Measurements from ENCODE around the gene POLR1F.
"Not testable (repeated sequence)": the region's sequence is repeated elsewhere in the genome, so short reads cannot be mapped to it uniquely, and the experiment has no call there.

POLR1F gene

GRCh38 chr7:19708397-19709248 is at the start of gene POLR1F:
Gene POLR1F, minus strand, starts transcription at chr7:19709037. Its CDS starts 21 bp downstream, at chr7:19709016.
- peak; percentile 87 for DNase-seq (ENCODE audit: low read depth)

DNA sequence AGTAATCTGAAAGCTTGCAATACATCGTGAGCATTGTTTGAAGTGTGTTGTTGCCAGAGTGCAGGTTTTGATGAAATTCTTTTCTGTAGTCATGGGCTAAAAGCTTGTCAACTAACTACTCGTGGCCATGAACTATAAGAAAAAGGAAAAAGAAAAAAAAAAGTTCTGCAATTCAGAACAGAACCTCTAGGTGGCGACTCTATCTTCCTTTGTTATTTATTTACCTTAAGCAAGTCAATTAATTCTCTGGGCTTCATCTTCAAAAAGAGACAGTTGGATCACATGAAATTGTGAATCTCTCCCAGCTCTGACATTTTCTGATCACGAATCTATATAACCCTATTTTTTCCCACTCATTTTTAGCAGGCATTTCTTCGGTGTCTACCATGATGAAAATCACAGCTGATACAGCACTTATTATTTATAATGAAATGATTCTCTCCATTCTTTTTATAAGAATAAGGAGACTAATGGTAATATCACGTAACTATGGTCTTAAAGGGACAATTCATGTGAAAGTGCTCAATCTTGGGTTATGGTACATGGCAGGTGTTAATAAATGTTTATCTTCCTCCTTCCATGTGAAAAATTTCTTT is 45.8 kb upstream of the POLR1F start:
- DNase-seq (ENCODE audit: low read depth) = no peak

- no peak for DNase-seq (ENCODE audit: low read depth)
Observed at GRCh38 chr7:19752020-19752419, 43.2 kb upstream of the POLR1F start.

GRCh38 chr7:19749658-19750057 is 40.8 kb upstream of the POLR1F start:
- DNase-seq (ENCODE audit: low read depth) = no peak

GRCh38 chr7:19747740-19748339 is 39.0 kb upstream of the POLR1F start:
- DNase-seq (ENCODE audit: low read depth) = no peak

- DNase-seq (ENCODE audit: low read depth) = no peak
Observed at GRCh38 chr7:19744075-19744474, 35.2 kb upstream of the POLR1F start.

DNA sequence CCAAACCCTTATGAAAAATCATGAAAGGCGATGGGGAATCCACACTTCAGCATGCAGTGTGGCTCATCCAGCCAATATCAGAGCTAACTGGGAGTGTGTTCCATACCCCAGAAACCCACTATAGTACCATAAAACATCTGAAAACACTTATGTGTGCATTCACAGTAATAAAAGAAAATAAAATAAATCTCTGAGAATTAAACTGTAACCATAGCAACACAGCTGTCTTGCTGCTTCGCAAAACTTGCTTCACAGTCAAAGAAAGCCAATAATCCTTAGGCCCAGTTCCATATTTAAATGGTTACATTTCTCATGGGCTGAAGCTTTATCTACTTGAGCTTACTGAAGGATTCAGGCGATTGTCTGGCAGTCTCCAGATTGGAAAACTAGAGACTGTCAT is 19.9 kb upstream of the POLR1F start:
- no peak for DNase-seq (ENCODE audit: low read depth)

GRCh38 chr7:19725770-19726169 is 16.9 kb upstream of the POLR1F start:
- DNase-seq (ENCODE audit: low read depth) = no peak

GRCh38 chr7:19715499-19715898 is 6.7 kb upstream of the POLR1F start:
- no peak for DNase-seq (ENCODE audit: low read depth)

DNA sequence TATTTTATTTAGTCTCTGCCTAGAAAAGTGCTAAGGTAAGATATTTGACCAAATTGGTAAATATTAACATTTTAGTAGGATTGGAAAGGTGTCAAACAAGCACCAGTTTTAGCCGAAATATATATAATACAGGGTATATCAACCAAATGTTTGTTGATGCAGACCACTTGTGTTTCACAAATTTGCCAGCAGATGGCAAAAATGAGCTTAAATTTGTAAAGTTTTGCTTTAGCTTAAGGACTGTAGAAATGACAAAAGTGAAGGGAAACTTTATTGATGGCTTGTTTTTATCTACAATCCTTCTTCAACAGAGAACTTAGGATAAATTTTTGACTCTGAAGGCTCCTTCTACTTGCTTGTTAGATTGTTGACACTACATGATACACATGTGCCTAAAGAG is 4.8 kb upstream of the POLR1F start:
- DNase-seq (ENCODE audit: low read depth) = peak; percentile 30

- no peak for DNase-seq (ENCODE audit: low read depth)
Observed at GRCh38 chr7:19709249-19709578, 377 bp upstream of the POLR1F start.

GRCh38 chr7:19707240-19707639 is 1.6 kb downstream of the POLR1F start:
- no peak for DNase-seq (ENCODE audit: low read depth)

GRCh38 chr7:19705663-19706062 is 3.2 kb downstream of the POLR1F start:
- no peak for DNase-seq (ENCODE audit: low read depth)

GRCh38 chr7:19701471-19701870 is 7.4 kb downstream of the POLR1F start:
- DNase-seq (ENCODE audit: low read depth) = no peak

DNA sequence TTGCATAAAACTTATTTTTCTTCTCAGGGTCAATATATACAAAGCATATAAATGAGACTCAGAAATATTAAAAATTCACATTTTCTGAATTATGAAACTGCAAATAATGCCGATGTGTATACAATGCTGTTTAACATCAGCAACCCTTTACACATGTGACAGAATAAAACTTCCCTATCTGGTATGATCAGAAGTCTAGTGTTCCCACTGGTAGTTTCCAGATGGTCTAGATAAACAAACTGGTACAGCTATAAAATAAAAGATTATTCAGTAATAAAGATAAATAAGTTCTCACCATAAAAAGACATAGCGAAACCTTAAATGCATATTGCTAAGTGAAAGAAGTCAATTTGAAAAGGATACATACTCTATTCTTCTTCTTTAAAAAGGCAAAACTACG is 7.9 kb downstream of the POLR1F start:
- no peak for DNase-seq (ENCODE audit: low read depth)

DNA sequence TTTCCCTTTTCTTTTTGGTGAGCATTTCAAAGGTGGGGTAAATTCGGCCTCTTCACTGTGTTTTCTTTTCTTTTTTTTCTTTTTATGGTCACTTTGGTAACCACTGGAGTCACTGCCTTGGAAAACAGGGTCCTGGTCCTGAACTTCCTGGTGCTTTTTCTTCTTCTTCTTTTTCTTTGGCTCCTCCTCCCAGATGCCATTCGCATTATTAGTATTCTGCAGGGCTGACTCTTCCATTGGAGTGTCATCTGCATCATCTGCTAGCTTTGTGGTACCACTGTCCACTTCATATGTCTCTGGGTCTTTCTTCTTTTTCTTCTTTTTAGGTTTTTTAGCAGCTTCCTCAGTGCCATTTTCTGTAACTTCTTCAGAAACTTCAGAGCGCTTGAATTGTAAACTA is 10.5 kb downstream of the POLR1F start:
- DNase-seq (ENCODE audit: low read depth) = no peak

GRCh38 chr7:19696926-19697325 is 11.9 kb downstream of the POLR1F start:
- no peak for DNase-seq (ENCODE audit: low read depth)

GRCh38 chr7:19692111-19692828 is 16.6 kb downstream of the POLR1F start:
- no peak for DNase-seq (ENCODE audit: low read depth)

- no peak for DNase-seq (ENCODE audit: low read depth)
Observed at GRCh38 chr7:19690736-19691135, 18.1 kb downstream of the POLR1F start.

GRCh38 chr7:19689130-19689529 is 19.7 kb downstream of the POLR1F start:
- not testable (repeated sequence) for DNase-seq (ENCODE audit: low read depth)

DNA sequence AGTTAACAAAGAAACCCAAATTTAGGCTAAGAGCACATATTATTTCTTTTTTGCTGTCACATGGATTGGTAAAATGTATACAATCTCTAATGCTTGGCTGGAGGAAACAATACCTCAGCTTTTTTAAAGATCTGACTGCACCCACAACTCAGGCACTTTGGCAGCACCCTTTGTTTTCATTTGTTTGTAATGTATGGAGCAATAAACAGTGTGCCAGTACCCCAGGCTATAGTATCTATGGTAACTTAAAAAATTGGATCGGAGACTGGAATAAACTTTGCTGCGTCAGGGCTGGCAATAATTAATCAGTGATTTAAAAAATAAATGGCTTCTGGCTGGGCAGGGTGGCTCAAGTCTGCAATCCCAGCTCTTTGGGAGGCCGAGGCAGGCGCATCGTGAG is 27.2 kb downstream of the POLR1F start:
- no peak for DNase-seq (ENCODE audit: low read depth)

- no peak for DNase-seq (ENCODE audit: low read depth)
Observed at GRCh38 chr7:19677180-19677579, 31.7 kb downstream of the POLR1F start.

GRCh38 chr7:19675816-19676215 is 33.0 kb downstream of the POLR1F start:
- no peak for DNase-seq (ENCODE audit: low read depth)

Measured in activated T-cell treated with anti-CD3 and anti-CD28 coated beads for 1 hour (primary cell).